Smooth muscle cell (in vitro differentiated cells): ENCODE data around the gene ECHDC1. TPM values are rescaled to one million over a fixed set of nuclear protein-coding genes. Genes with fewer than 3 reads are reported as not detected.

Experiments used
- DNase-seq: peaks from one replicate; lab custom pipeline; 2025; ENCODE audit not compliant: unreplicated experiment; lab: John Stamatoyannopoulos, UW
- H2AFZ ChIP-seq: fragments of 200-600 bp; sonication (generic); 2 replicates; pipeline ENCODE4 v1.6.0; 2016; ENCODE audit warnings: antibody characterized with exemption, low read depth, mild to moderate bottlenecking
- H3F3A ChIP-seq: fragments of 200-600 bp; sonication (generic); 2 replicates; pipeline ENCODE4 v1.6.0; 2017; ENCODE audit warnings: antibody characterized with exemption, low read depth
- H3K27ac ChIP-seq: fragments of 200-600 bp; sonication (generic); 2 replicates; pipeline ENCODE4 v1.5.1; 2016; ENCODE audit warnings: low read depth, mild to moderate bottlenecking
- H3K27me3 ChIP-seq: fragments of 200-600 bp; sonication (generic); 2 replicates; pipeline ENCODE4 v1.6.1; 2016; ENCODE audit warnings: low read depth, mild to moderate bottlenecking
- H3K36me3 ChIP-seq: fragments of 200-600 bp; sonication (generic); 2 replicates; pipeline ENCODE4 v1.5.1; 2016; ENCODE audit warnings: low read depth
- H3K4me1 ChIP-seq: fragments of 200-600 bp; sonication (generic); 2 replicates; pipeline ENCODE4 v1.5.1; 2016; ENCODE audit warnings: low read depth
- H3K4me2 ChIP-seq: fragments of 200-600 bp; sonication (generic); 2 replicates; pipeline ENCODE4 v1.6.0; 2016; ENCODE audit warnings: mild to moderate bottlenecking
- H3K4me3 ChIP-seq: fragments of 200-600 bp; sonication (generic); 2 replicates; pipeline ENCODE4 v1.5.1; 2016; ENCODE audit warnings: mild to moderate bottlenecking
- H3K79me2 ChIP-seq: fragments of 200-600 bp; sonication (generic); 2 replicates; pipeline ENCODE4 v1.6.0; 2016; ENCODE audit warnings: low read depth, mild to moderate bottlenecking
- H3K9ac ChIP-seq: fragments of 200-600 bp; sonication (generic); 2 replicates; pipeline ENCODE4 v1.6.0; 2016; ENCODE audit warnings: low read depth
- H3K9me3 ChIP-seq: fragments of 200-600 bp; sonication (generic); replicated peaks from 2 replicates; pipeline ENCODE4 v1.5.1; 2016; ENCODE audit warnings: low read depth
- H4K20me1 ChIP-seq: fragments of 200-600 bp; sonication (generic); 2 replicates; pipeline ENCODE4 v1.6.0; 2016; ENCODE audit warnings: low read depth
- WGBS: methylation state at CpG from one replicate; pipeline ENCODE4 v1.1.7; 2016; ENCODE audit warnings: low lambda C conversion rate; 5-methylcytosine and 5-hydroxymethylcytosine counted together
- polyA plus RNA-seq: library from polyadenylated mRNA; unstranded; fragments of >200 nt; fragmentation: Nextera tagmentation; extraction: Ambion mirVana; gene quantifications from 2 replicates; pipeline ENCODE4 v1.2.1, GENCODE V29; 2016
- total RNA-seq: library from RNA; depleted of rRNA; stranded (reverse); fragments of >200 nt; gene quantifications from 2 replicates; pipeline ENCODE4 v1.2.3, GENCODE V29; 2014
- TF ChIP-seq, protein P1 (sequence below): fragments of 200-600 bp; sonication (generic); IDR thresholded peaks from 2 replicates; pipeline ENCODE4 v1.5.1; 2017; ENCODE audit warnings: borderline replicate concordance, mild to moderate bottlenecking, antibody characterized with exemption; ENCODE audit not compliant: insufficient read depth, poor library complexity, severe bottlenecking

ECHDC1 gene
- total and polyA plus RNA-seq, 2 experiments from 2014 or later, result 43.0 to 59.3 TPM

DNA sequence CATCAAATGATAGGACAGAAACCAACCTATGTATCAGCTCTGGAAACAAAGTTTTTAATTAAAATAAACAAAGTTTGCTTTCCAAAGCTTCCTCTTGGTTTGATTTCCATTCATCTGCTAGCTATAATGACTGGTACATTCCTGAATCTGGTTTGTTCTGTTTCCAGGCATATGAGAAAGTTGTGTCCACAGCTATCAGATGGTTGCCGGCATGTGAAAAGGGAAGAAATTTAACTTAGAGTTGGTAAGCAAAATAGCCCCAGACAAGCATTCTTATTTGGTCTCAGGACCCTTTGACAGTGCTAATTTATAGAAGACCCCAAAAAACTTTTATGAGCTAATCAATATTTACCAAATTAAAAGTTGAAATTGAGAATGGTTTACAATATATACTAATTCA is 80.5 kb downstream of the ECHDC1 start:
- Histone ChIP-seq H3K79me2 (peaks cover 8% of the 10 kb centered on the region), H2AFZ (no peak overlapping the region), H3K27me3 (no peaks in the 10 kb centered on the region), H3K4me1 (no peaks in the 10 kb centered on the region), H3K27ac (no peak overlapping the region), H3K4me2 (no peak overlapping the region), H3K4me3 (no peak overlapping the region), H3K9ac (no peak overlapping the region), H3F3A (no peaks in the 10 kb centered on the region), H3K9me3 (no peaks in the 10 kb centered on the region), H4K20me1 (no peaks in the 10 kb centered on the region), H3K36me3 (no peaks in the 10 kb centered on the region)
- DNase-seq, result no peak
- TF ChIP-seq, protein P1, sequence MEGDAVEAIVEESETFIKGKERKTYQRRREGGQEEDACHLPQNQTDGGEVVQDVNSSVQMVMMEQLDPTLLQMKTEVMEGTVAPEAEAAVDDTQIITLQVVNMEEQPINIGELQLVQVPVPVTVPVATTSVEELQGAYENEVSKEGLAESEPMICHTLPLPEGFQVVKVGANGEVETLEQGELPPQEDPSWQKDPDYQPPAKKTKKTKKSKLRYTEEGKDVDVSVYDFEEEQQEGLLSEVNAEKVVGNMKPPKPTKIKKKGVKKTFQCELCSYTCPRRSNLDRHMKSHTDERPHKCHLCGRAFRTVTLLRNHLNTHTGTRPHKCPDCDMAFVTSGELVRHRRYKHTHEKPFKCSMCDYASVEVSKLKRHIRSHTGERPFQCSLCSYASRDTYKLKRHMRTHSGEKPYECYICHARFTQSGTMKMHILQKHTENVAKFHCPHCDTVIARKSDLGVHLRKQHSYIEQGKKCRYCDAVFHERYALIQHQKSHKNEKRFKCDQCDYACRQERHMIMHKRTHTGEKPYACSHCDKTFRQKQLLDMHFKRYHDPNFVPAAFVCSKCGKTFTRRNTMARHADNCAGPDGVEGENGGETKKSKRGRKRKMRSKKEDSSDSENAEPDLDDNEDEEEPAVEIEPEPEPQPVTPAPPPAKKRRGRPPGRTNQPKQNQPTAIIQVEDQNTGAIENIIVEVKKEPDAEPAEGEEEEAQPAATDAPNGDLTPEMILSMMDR, result no peak
- WGBS, result 87% methylated on average over 1 of the region's 1 CpG

DNA sequence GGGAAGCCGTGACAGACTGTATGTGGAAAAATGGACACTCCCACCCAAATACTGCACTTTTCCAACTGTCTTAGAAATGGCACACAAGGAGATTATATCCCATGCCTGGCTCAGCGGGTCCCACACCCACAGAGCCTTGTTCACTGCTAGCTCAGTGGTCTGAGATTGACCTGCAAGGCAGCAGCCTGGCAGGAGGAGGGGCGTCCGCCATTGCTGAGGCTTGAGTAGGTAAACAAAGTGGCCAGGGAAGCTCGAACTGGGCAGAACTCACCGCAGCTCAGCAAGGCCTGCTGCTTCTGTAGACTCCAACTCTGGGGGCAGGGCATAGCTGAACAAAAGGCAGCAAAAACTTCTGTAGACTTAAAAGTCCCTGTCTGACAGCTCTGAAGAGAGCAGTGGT is 88.1 kb downstream of the ECHDC1 start:
- Histone ChIP-seq H3K9ac (no peak overlapping the region), H3K4me1 (no peaks in the 10 kb centered on the region), H4K20me1 (no peaks in the 10 kb centered on the region), H3F3A (no peaks in the 10 kb centered on the region), H3K27me3 (no peaks in the 10 kb centered on the region), H3K79me2 (no peaks in the 10 kb centered on the region), H3K4me3 (no peak overlapping the region), H3K27ac (no peak overlapping the region), H3K36me3 (no peaks in the 10 kb centered on the region), H3K9me3 (no peaks in the 10 kb centered on the region), H3K4me2 (no peak overlapping the region), H2AFZ (no peak overlapping the region)
- no peak for DNase-seq
- 94% methylated on average over 6 of the region's 6 CpGs for WGBS
- TF ChIP-seq, protein P1, result no peak

DNA sequence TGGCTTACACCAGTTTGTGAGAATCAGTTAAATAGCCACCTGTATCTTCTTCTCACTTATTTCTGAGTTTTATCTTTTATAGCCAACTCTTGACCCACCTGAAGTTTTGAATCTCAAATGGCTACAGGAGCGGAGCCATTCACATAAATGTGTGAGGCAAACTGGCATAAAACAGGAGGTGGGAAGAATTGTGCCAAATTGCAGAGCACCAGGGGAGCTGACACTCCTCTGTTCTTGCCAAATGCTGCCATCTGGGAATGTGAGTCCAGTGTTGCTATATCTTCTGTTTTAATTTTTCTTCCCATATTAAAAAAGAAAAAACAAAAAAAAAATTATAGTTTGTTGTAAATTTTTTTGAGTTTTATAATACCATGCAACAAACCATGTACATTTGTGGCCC is 93.8 kb downstream of the ECHDC1 start:
- WGBS, result 100% methylated on average over 1 of the region's 1 CpG
- no peak for DNase-seq
- no peaks in the 10 kb centered on the region for H3K36me3 ChIP-seq
- no peak overlapping the region for H3K4me3 ChIP-seq
- no peak overlapping the region for H3K27ac ChIP-seq
- no peak overlapping the region for H3K9ac ChIP-seq
- H3K79me2 ChIP-seq, result no peaks in the 10 kb centered on the region
- no peaks in the 10 kb centered on the region for H3K27me3 ChIP-seq
- TF ChIP-seq, protein P1, result no peak
- no peaks in the 10 kb centered on the region for H3K9me3 ChIP-seq
- no peak overlapping the region for H3K4me2 ChIP-seq
- H2AFZ ChIP-seq, result no peak overlapping the region
- no peaks in the 10 kb centered on the region for H3F3A ChIP-seq
- no peaks in the 10 kb centered on the region for H3K4me1 ChIP-seq
- H4K20me1 ChIP-seq, result no peaks in the 10 kb centered on the region
